ENCODE measurements around the gene LRSAM1.

Gene LRSAM1

DNA sequence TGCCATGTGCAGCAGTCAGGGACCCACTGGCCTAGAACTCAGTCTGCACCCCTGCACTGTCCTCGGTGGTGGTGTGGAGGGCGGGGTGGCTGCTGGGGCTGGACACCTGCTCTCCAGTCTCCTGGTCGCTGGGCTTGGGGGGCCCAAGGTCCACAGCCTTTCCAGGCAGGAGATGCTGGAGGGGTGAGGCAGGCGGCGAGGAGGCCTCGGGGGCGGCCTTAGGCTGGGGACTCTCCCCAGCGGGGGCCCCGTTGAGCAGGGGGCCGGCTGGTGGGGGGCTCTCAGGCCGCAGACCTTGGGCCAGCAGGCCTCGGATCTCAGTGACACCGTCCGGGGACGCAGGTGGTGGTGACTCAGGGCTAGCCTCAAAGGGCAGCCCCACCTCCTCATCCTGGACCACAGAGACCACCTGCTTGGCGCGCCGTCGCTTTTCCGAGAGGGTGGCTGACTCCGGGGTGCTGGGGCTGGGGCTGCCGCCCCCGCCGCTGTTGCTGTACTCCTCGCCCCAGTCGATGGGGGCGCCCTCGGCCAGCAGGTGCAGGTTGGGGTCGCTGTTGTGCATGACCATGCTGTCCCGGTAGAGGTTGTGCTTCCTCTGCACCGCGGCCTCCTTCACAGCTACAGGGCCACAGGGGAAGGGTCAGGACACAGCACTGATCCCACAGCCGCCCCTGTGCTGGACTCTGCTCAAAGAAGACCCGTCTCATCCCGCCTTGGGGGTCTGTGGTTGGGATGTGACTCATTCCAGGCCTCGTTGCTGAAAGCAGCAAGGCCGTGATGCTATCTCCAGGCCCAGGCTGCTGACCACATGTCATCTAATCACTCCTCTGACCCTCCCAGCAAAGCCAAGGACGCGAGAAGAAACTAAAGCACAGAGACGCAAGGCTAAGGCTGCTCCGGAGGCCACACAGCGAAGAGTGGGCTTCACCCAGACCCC is 55.8 kb downstream of the LRSAM1 start:
- Histone ChIP-seq H3K4me3 (ENCODE audit: low read length) (no peak overlapping the region), H4K20me1 (ENCODE audit: insufficient read depth, low read length) (no peaks in the 10 kb centered on the region), H3K9me3 (ENCODE audit: insufficient read depth, low read length) (no peaks in the 10 kb centered on the region), H3K79me2 (ENCODE audit: low read length) (no peaks in the 10 kb centered on the region), H3K9ac (ENCODE audit: low read length) (no peak overlapping the region), H2AFZ (ENCODE audit: low read depth, low read length) (no peak overlapping the region), H3K27me3 (ENCODE audit: low read depth, low read length) (no peaks in the 10 kb centered on the region), H3K36me3 (replicated peaks; ENCODE audit: low read depth, low read length) (no peaks in the 10 kb centered on the region), H3K4me1 (ENCODE audit: low read length) (no peaks in the 10 kb centered on the region), H3K4me2 (ENCODE audit: low read length) (no peak overlapping the region), H3K27ac (ENCODE audit: low read length) (no peak overlapping the region)
- no peak for TF ChIP-seq EZH2phosphoT487 (IDR thresholded peaks at IDR 0.05; ENCODE audit: low read depth)
- TF ChIP-seq, protein P1, sequence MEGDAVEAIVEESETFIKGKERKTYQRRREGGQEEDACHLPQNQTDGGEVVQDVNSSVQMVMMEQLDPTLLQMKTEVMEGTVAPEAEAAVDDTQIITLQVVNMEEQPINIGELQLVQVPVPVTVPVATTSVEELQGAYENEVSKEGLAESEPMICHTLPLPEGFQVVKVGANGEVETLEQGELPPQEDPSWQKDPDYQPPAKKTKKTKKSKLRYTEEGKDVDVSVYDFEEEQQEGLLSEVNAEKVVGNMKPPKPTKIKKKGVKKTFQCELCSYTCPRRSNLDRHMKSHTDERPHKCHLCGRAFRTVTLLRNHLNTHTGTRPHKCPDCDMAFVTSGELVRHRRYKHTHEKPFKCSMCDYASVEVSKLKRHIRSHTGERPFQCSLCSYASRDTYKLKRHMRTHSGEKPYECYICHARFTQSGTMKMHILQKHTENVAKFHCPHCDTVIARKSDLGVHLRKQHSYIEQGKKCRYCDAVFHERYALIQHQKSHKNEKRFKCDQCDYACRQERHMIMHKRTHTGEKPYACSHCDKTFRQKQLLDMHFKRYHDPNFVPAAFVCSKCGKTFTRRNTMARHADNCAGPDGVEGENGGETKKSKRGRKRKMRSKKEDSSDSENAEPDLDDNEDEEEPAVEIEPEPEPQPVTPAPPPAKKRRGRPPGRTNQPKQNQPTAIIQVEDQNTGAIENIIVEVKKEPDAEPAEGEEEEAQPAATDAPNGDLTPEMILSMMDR (IDR thresholded peaks at IDR 0.05; ENCODE audit: low read depth, low read length) = no peak

DNA sequence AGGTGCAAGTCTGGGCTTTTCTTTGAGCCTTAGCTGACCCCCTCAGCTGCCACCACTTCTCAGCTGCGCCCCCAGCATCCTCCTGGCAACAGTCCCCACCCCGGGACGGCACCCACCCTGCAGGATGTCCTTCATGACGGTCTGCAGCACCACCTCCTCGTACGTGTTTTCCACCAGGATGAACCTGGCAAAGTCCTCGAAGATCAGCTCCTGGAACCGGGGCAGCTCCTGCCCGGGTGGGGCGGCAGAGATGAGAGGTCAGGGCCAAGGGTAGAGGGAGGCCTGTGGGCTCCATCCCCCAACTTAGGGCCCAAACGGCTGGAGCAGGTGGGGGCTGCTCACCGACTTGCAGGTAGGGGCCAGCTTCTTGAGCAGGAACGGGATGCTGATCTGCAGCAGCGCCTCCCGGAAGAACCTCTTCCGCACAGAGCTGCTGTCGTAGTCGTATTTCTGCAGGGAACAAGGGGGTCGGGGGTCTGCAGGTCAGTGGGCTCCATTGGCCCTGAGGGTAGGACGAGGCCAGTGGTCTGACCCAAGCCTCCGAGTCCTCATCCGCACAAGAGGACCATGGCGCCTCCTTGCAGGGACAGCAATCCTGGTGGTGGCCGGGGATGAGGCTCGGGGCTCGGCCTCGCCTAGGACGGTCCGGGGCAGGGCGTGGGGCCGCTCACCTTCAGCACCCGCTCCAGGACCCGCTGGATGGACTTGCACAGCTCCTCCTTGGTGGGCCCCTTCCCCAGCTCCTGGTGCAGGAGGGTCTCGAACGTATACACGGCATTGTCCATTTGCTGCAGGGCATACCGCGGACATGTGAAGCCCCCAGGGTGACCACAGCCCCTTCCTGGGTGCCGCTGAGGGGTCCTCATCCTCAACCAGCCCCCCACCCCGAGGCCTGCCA is 56.7 kb downstream of the LRSAM1 start:
- Histone ChIP-seq H3K36me3 (replicated peaks; ENCODE audit: low read depth, low read length) (no peaks in the 10 kb centered on the region), H4K20me1 (ENCODE audit: insufficient read depth, low read length) (no peaks in the 10 kb centered on the region)

DNA sequence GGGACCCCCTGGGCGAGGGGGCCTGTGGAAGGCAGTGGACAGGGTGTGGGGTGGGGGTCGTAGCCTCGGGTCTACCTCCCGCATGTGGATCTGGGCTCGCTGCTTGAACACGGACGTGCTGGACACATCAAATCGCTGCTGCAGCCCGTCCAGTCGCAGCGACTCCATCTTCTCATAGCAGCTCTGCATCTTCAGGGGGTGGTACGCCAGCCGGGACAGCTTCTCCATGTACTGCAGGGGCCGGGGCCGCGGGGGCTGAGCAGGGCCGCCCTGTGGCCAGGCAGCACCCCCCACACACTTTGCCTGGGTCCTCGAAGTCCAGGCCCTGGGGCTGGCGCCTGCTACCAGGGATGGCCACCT is 57.6 kb downstream of the LRSAM1 start:
- Histone ChIP-seq H3K79me2 (ENCODE audit: low read length) (no peaks in the 10 kb centered on the region), H4K20me1 (ENCODE audit: insufficient read depth, low read length) (no peaks in the 10 kb centered on the region), H3K27me3 (ENCODE audit: low read depth, low read length) (no peaks in the 10 kb centered on the region), H3K27ac (ENCODE audit: low read length) (no peak overlapping the region), H3K36me3 (replicated peaks; ENCODE audit: low read depth, low read length) (no peaks in the 10 kb centered on the region), H3K9me3 (ENCODE audit: insufficient read depth, low read length) (no peaks in the 10 kb centered on the region), H3K4me3 (ENCODE audit: low read length) (no peak overlapping the region), H3K9ac (ENCODE audit: low read length) (no peak overlapping the region), H3K4me1 (ENCODE audit: low read length) (no peaks in the 10 kb centered on the region), H3K4me2 (ENCODE audit: low read length) (no peak overlapping the region), H2AFZ (ENCODE audit: low read depth, low read length) (no peak overlapping the region)
- no peak for TF ChIP-seq EZH2phosphoT487 (IDR thresholded peaks at IDR 0.05; ENCODE audit: low read depth)
- TF ChIP-seq, protein P1 (IDR thresholded peaks at IDR 0.05; ENCODE audit: low read depth, low read length) = no peak

More for the DNA sequence above, 56.7 kb downstream of the LRSAM1 start:
- Histone ChIP-seq H3K79me2 (ENCODE audit: low read length) (no peaks in the 10 kb centered on the region), H2AFZ (ENCODE audit: low read depth, low read length) (no peak overlapping the region), H3K27me3 (ENCODE audit: low read depth, low read length) (no peaks in the 10 kb centered on the region), H3K4me3 (ENCODE audit: low read length) (no peak overlapping the region), H3K9me3 (ENCODE audit: insufficient read depth, low read length) (no peaks in the 10 kb centered on the region), H3K4me2 (ENCODE audit: low read length) (no peak overlapping the region), H3K27ac (ENCODE audit: low read length) (no peak overlapping the region), H3K4me1 (ENCODE audit: low read length) (no peaks in the 10 kb centered on the region), H3K9ac (ENCODE audit: low read length) (no peak overlapping the region)
- TF ChIP-seq, protein P1 (IDR thresholded peaks at IDR 0.05; ENCODE audit: low read depth, low read length) = no peak
- no peak for TF ChIP-seq EZH2phosphoT487 (IDR thresholded peaks at IDR 0.05; ENCODE audit: low read depth)
